GM18502 (cell line): ENCODE results near the gene LIN9.
"Not testable (repeated sequence)": the region's sequence is repeated elsewhere in the genome, so short reads cannot be mapped to it uniquely, and the experiment has no call there.

Experiments used
- ATAC-seq: cut with Tn5 transposase; IDR thresholded peaks from one replicate; pipeline ENCODE4 v1.9.1; 2021; ENCODE audit warnings: mild to moderate bottlenecking; ENCODE audit not compliant: unreplicated experiment, poor library complexity

Gene LIN9

DNA sequence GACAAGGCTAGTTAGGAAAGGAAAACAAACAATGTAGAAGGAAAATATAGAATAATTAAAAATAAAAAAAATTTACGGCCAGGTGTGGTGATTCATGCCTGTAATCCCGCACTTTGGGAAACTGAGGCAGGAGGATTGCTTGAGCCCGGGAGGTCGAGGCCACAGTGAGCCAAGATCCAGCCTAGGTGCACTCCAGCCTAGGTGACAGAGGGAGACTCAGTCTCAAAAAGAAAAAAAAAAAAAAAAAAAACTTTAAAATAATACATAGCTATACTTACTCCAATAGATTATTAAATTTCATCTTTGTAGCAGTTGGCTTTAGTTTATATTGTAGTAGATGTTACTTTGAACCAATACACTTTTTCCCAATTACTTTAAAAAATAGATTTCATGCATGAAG, 32.0 kb downstream of the LIN9 start:
- ATAC-seq, result no peak

GRCh38 chr1:226276077-226276682, 32.8 kb downstream of the LIN9 start:
- ATAC-seq, result no peak

GRCh38 chr1:226274138-226274537, 34.8 kb downstream of the LIN9 start:
- no peak for ATAC-seq

- not testable (repeated sequence) for ATAC-seq
These were observed 36.6 kb downstream of the LIN9 start for GRCh38 chr1:226272233-226272902.

- ATAC-seq, result no peak
These were observed 40.4 kb downstream of the LIN9 start for GRCh38 chr1:226268421-226269124.

DNA sequence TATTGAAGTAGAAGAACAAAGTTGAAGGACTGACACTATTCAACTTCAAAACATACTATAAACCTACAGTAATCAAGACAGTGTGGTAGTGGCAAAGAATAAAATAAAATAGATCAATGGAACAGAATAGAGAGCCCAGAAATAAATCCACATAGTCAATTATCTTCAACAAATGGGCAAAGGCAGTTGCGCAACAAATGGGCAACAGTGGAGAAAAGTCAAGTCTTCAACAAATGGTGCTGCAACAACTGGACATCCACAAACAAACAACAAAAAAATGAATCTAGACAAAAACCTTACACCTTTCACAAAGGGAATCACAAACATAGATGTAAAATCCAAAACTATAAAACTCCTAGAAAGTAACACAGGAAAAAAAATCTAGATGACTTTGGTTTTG, 47.1 kb downstream of the LIN9 start:
- no peak for ATAC-seq

- ATAC-seq, result no peak
These were observed 53.6 kb downstream of the LIN9 start for GRCh38 chr1:226255380-226255779.

DNA sequence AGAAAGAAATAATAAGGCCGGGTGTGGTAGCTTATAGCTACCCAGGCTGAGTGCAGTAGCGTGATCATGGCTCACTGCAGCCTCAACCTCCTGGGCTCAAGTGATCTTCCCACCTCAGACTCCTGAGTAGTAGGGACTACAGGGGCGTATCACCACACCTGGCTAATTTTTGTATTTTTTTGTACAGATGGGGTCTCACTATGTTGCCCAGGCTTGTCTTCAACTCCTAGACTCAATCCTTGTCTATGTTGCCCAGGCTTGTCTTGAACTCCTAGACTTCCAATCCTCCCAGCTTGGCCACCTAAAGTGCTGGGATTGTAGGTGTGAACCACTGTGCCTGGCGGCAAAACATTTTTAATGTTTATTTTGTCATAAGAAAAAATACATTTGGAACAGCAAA, 55.0 kb downstream of the LIN9 start:
- no peak for ATAC-seq

- not testable (repeated sequence) for ATAC-seq
These were observed 56.1 kb downstream of the LIN9 start for GRCh38 chr1:226252841-226253240.

GRCh38 chr1:226250511-226250910, 58.5 kb downstream of the LIN9 start:
- no peak for ATAC-seq

- ATAC-seq, result no peak
These were observed 60.2 kb downstream of the LIN9 start for GRCh38 chr1:226248796-226249195.

- ATAC-seq, result no peak
These were observed 60.9 kb downstream of the LIN9 start for GRCh38 chr1:226248091-226248490.

DNA sequence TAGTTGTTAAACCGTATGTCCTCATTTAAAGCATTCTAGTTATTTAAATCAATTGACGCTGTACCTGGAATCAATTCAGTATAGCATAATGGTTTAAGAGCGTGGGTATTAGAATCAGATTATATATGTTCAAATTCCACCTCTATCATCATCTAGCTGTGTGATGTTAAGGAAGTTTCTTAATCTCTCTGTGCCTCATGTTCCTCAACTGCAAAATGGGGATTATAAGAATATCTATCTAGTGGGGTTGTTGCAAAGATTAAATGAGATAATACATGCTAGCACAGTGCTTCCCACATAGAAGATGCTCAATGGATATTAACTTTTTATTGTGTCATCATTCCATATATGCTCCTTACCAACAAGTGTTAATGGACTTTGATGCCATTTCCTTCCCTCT, 69.5 kb downstream of the LIN9 start:
- no peak for ATAC-seq

DNA sequence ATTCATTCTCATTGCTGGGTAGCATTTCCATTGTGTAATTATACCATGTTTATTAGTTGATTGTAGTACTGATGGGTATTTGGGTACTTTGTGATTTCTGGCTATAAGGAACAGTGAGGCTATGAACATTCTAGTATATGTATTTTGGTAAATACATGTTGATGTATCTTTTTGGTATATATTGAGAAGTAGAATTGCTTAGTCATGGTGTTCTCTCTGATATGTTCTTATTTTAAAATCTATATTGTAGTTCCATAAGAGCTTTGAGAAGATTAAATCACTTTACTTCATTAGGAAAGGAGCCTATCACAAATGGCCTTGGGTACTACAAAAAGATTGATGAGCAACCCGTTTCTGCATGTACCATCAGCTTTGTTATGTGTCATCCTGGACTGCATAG, 72.1 kb downstream of the LIN9 start:
- ATAC-seq, result no peak

DNA sequence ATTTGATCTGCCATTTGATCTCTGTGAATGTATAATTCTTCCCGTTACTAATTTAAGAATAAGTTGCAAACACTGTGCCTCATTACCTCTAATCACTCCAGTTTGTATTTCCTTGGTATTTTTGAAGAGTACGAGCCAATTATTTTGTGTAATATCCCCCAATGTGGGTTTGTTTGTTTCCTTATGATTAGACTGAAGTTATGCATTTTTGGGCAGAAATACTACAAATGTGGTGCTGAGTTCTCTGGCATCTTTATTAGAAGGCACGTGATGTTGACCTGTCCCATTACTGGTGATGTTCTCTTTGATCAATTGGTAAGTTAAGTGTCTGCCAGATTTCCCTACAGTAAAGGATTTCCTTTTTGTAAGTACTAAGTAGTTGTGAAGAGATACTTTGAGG, 75.2 kb downstream of the LIN9 start:
- no peak for ATAC-seq

GRCh38 chr1:226233293-226233692, 75.7 kb downstream of the LIN9 start:
- ATAC-seq, result peak; percentile 59

GRCh38 chr1:226226601-226227000, 82.4 kb downstream of the LIN9 start:
- ATAC-seq, result no peak

DNA sequence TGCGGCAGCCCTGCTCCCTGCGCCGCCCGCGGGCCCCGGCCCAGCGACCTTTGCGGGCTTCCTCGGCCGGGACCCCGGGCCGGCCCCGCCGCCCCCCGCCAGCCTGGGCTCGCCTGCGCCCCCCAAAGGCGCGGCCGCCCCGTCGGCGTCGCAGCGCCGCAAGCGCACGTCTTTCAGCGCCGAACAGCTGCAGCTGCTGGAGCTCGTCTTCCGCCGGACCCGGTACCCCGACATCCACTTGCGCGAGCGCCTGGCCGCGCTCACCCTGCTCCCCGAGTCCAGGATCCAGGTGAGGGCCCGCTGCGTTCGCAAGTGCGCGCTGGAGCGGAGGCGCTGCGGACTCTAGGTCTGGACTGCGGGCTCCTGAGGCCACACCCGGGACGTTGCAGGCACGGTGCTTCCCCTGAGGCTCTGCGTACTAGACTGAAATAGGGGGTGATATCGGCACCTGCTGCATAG, 85.1 kb downstream of the LIN9 start:
- ATAC-seq, result peak; percentile 71

GRCh38 chr1:226223157-226223785, 85.7 kb downstream of the LIN9 start, which contains the start of gene MIXL1:
Gene MIXL1 (plus strand): TSS chr1:226223664. CDS start chr1:226223682, 18 bp downstream.
- peak; percentile 59 for ATAC-seq

GRCh38 chr1:226222686-226223085, 86.3 kb downstream of the LIN9 start:
- ATAC-seq, result no peak
